GM10248 (cell line): ENCODE results near the gene UNC45B.
A peak's percentile ranks its signal among the peaks of the same experiment; 100 is the strongest.
"Not testable (repeated sequence)": the region's sequence is repeated elsewhere in the genome, so short reads cannot be mapped to it uniquely, and the experiment has no call there.

Experiments used
- CTCF ChIA-PET: fragments of 300-600 bp; sonication (Branson Sonifier 250); formaldehyde crosslinking; extraction: SDS; loops from one replicate; lab custom pipeline; 2021; ENCODE audit warnings: antibody characterized with exemption; lab: Yijun Ruan, JAX
- POLR2A ChIA-PET: fragments of 350-650 bp; sonication (Branson Sonifier 250); formaldehyde crosslinking; extraction: SDS; loops from one replicate; lab custom pipeline; 2020; ENCODE audit warnings: antibody characterized with exemption; lab: Yijun Ruan, JAX
- DNase-seq: peaks from one replicate; pipeline ENCODE4 v3.0.0; 2012; ENCODE audit errors: extremely low spot score
- CTCF ChIP-seq: IDR thresholded peaks from 2 replicates; pipeline ENCODE4 v1.5.1; 2012; ENCODE audit warnings: mild to moderate bottlenecking, low read depth; ENCODE audit errors: extremely low read depth, missing control alignments, control extremely low read depth

The UNC45B gene

GRCh38 chr17:35218915-35219314, 71.3 kb downstream of the UNC45B start:
- peak; percentile 16 for DNase-seq
- POLR2A ChIA-PET, result no interaction called here
- CTCF ChIA-PET, result interaction anchor here (1.2 kb wide), 1 partner anchor 10 kb away, joined by 3 read pairs; no protein-coding TSS in a partner anchor
- TF ChIP-seq CTCF, result no peak

- no peak for TF ChIP-seq CTCF
- CTCF ChIA-PET, result no interaction called here
- POLR2A ChIA-PET, result no interaction called here
- DNase-seq, result no peak
These were observed 74.8 kb downstream of the UNC45B start for GRCh38 chr17:35222452-35222851.

GRCh38 chr17:35224436-35224835, 76.8 kb downstream of the UNC45B start:
- no peak for TF ChIP-seq CTCF
- ChIA-PET CTCF (no interaction called here), POLR2A (no interaction called here)
- no peak for DNase-seq

DNA sequence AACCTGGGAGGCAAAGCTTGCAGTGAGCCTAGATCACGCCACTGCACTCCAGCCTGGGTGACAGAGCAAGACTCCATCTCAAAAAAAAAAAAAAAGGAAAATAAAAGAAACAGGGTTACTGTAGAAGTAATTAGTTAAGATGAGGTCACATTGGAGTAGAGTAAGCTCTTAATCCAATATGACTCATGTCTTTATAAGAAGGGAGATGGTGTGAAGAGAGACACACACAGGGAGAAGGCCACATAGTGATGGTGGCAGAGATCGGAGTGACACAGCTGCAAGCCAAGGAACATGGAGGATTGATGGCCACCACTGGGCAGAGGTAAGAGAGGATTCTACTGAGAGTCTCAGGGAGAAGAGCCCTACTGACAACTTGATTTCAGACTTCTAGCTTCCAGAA, 79.9 kb downstream of the UNC45B start:
- CTCF ChIA-PET, result interaction anchor here (1.9 to 2.3 kb wide), 2 partner anchors 10 to 13 kb away, joined by 5 to 8 read pairs; no protein-coding TSS in a partner anchor
- POLR2A ChIA-PET, result no interaction called here
- DNase-seq, result no peak
- TF ChIP-seq CTCF, result no peak

DNA sequence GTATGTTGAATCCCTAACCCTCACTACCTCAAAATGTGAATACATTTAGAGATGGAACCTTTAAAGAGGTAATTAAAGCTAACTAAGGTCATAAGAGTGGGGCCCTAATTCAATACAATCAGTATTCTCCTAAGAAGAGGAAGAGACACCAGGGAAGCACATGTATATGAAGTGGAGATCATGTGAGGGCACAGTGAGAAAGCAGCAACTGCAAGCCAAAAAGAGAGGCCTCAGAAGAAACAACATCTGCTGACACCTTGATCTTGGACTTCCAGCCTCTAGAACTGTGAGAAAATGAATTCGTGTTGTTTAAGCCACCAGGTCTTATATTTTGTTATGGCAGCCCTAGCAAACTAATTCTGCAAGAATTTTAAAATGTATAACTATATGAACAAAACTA, 82.0 kb downstream of the UNC45B start:
- ChIA-PET POLR2A (interaction anchor here (0.7 kb wide), 1 partner anchor 10 kb away, joined by 3 read pairs; no protein-coding TSS in a partner anchor), CTCF (interaction anchor here (1.3 to 2.3 kb wide), 3 partner anchors 8 to 15 kb away, joined by 3 to 8 read pairs (median 5); no protein-coding TSS in a partner anchor)
- TF ChIP-seq CTCF, result no peak
- DNase-seq, result no peak

GRCh38 chr17:35234315-35234714, 86.7 kb downstream of the UNC45B start:
- CTCF ChIA-PET, POLR2A ChIA-PET, DNase-seq: not testable (repeated sequence)

GRCh38 chr17:35235289-35235688, 87.7 kb downstream of the UNC45B start:
- DNase-seq, result no peak
- POLR2A ChIA-PET, result no interaction called here
- no peak for TF ChIP-seq CTCF
- CTCF ChIA-PET, result no interaction called here
